GM13976 (cell line): ENCODE data around the gene RPE.

Source experiments
- DNase-seq: peaks from one replicate; pipeline ENCODE4 v3.0.0; 2012; ENCODE audit warnings: low spot score
- in situ Hi-C: fragments of 300-500 bp; cut with MboI; formaldehyde crosslinking; loops from one replicate; pipeline ENCODE4 v1.12.0; 2022; ENCODE audit warnings: low sequenced_read_pairs, mixed read lengths, inconsistent platforms; ENCODE audit not compliant: unreplicated experiment
- TF ChIP-seq, protein P1 (sequence below): IDR thresholded peaks from 2 replicates; pipeline ENCODE4 v1.5.1; 2012; ENCODE audit warnings: borderline replicate concordance, mild to moderate bottlenecking; ENCODE audit not compliant: insufficient read depth; ENCODE audit errors: extremely low read depth, missing control alignments, control extremely low read depth

Gene RPE

DNA sequence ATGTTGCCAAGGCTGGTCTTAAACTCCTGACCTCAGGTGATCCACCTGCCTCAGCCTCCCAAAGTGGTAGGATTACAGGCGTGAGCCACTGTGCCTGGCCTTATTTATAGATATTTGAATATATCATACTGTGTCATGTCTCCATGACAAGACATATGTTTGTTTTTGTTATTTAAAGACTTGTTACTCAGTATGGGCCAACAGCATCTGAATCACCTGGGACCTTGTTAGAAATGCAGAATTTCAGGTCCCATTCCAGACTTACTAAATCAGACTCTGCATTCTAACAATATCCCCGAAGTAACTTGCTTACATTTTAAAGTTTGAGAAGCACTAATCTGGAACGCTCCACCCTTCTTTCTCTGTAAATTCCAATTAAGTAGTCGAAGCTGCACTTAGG, 33.2 kb downstream of the RPE start:
- TF ChIP-seq, protein P1, sequence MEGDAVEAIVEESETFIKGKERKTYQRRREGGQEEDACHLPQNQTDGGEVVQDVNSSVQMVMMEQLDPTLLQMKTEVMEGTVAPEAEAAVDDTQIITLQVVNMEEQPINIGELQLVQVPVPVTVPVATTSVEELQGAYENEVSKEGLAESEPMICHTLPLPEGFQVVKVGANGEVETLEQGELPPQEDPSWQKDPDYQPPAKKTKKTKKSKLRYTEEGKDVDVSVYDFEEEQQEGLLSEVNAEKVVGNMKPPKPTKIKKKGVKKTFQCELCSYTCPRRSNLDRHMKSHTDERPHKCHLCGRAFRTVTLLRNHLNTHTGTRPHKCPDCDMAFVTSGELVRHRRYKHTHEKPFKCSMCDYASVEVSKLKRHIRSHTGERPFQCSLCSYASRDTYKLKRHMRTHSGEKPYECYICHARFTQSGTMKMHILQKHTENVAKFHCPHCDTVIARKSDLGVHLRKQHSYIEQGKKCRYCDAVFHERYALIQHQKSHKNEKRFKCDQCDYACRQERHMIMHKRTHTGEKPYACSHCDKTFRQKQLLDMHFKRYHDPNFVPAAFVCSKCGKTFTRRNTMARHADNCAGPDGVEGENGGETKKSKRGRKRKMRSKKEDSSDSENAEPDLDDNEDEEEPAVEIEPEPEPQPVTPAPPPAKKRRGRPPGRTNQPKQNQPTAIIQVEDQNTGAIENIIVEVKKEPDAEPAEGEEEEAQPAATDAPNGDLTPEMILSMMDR, result no peak
- in situ Hi-C loops, result no loop called here
- DNase-seq, result no peak

DNA sequence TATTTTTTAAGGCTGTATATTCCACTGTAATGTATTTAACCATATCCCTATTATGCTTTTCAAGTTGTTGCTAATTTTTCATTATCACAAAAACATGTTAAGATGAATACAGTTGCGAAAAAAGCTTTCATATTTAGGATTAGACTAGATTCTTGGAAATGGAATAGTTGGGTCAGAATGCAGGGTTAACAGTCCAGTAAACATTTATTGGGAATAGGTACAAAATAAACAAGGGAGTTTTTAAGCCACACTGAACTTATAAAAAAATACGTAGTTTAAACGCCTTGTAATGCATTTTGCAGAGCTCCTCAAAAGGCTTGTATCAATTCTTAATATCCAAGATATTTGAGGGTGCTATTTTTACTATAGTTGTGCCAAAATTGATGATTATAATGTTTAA, 35.6 kb downstream of the RPE start:
- DNase-seq, result no peak
- in situ Hi-C loops, result no loop called here
- TF ChIP-seq, protein P1, result no peak

DNA sequence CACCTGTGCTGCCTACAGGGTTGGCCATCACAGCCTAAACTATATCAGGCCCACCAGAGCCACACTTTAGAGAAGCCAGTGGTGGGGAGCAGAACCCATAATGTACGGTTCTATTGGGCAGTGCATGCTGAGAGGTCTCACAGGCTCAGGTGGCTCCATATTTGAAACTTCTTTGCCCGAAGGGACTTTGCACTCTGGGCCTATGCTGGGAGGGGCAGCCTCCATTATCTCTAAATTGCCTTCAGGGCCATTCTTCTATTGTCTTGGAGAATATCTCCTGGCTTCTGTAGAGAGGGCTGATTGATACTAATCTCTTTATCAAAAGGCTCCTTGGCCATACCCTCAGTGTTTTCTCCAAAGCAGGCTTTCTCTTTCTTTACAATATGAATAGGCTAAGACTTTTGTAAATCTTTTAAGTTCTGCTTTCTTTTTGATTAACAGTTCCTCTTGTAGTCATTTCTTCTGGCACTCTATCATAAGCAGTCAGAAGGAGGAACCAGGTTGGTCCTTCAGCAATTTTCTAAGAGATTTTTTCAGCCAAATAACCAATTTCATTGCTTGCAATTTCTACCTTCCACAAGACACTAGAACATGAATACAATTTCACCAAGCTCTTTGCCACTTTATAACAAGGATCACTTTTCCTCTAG, 44.5 kb downstream of the RPE start:
- in situ Hi-C loops, result no loop called here
- TF ChIP-seq, protein P1, result no peak
- no peak for DNase-seq

DNA sequence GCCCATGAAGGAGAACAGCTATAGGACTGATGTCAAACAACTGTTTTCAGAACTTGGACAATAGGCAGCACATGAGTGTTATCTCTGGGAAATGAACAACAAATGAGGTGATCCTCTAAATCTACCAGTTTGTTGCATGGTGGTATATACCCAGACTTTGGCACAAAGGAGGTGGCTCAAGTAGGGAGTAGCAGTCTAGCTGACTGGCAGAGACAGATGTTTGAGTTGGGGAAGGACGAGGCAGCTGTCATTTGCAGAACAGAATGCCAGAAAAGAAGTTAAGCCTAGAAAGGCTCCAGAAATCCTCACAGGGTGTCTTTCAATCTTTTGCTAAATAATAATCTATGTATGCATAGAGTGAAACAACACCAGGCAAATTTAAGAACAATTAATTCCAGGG, 47.4 kb downstream of the RPE start:
- in situ Hi-C loops, result no loop called here
- TF ChIP-seq, protein P1, result no peak
- no peak for DNase-seq

DNA sequence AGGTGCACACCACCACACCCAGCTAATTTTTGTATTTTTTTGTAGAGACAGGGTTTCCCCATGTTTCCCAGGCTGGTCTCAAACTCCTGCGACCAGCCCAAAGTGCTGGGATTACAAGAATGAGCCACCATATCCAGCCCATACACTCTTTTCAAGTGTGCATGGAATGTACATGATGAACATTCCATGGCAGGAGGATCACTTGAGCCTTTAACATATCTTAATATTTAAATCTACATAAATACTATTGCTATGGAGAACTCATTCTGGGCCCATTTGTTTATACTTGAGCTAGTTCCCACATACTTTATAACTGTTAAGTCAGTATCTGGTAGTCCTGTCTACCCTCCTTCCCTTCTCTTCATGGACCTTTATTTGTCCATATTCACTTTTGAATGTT, 48.4 kb downstream of the RPE start:
- DNase-seq, result no peak
- in situ Hi-C loops, result no loop called here
- TF ChIP-seq, protein P1, result no peak

DNA sequence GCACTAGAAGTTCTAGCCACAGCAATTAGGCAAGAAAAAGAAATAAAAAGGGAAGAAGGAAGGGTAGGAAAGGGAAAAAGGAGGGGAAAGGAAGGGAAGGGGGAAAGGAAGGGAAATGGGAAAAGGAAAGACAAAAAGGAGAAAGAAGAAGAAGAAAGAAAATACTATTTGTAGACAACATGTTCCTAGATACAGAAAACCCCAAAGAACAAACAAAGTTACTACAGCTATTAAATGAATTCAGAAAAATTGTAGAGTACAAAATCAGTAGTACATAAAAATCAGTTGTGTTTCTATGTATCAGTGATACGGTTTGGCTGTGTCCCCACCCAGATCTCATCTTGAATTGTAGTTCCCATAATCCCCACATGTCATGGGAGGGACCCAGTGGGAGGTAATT, 52.3 kb downstream of the RPE start:
- no peak for DNase-seq
- in situ Hi-C loops, result no loop called here
- TF ChIP-seq, protein P1, result no peak
